ENCODE data around the gene SLC27A1. TPM values are rescaled to one million over a fixed set of nuclear protein-coding genes. Genes with fewer than 3 reads are reported as not detected.
"Not testable (repeated sequence)": the region's sequence is repeated elsewhere in the genome, so short reads cannot be mapped to it uniquely, and the experiment has no call there.

Gene SLC27A1
- total RNA-seq, 2 experiments from 2014 or later: 4.5 to 4.8 TPM

GRCh38 chr19:17460372-17461230 is 9.7 kb upstream of the SLC27A1 start, which contains the start of gene NXNL1:
Gene NXNL1, minus strand, starts transcription at chr19:17460926. Its CDS starts 57 bp downstream, at chr19:17460869.
- H3K27me3 Mint-ChIP-seq: peaks cover 23% of the 10 kb centered on the region
- no peak for DNase-seq
- H3K27ac Mint-ChIP-seq: no peak within 1 kb of the TSS
- no peaks in the 10 kb centered on the region for H3K9me3 Mint-ChIP-seq
- H3K4me3 Mint-ChIP-seq: no peak within 1 kb of the TSS
- intact Hi-C loops (cut with micrococcal nuclease): no loop called here
- ChIA-PET POLR2A (no interaction called here), CTCF (interaction anchor here (0.7 kb wide), 1 partner anchor 38 kb away, joined by 3 read pairs; no protein-coding TSS in a partner anchor)
- no peaks in the 10 kb centered on the region for H3K36me3 Mint-ChIP-seq
- H3K4me1 Mint-ChIP-seq (ENCODE audit: low read depth): no peaks in the 10 kb centered on the region

GRCh38 chr19:17466487-17466850 is 3.9 kb upstream of the SLC27A1 start:
- no peak overlapping the region for H3K4me3 Mint-ChIP-seq
- H3K27me3 Mint-ChIP-seq: no peaks in the 10 kb centered on the region
- peaks cover 18% of the 10 kb centered on the region for H3K4me1 Mint-ChIP-seq (ENCODE audit: low read depth)
- H3K9me3 Mint-ChIP-seq: no peaks in the 10 kb centered on the region
- POLR2A ChIA-PET: no interaction called here
- DNase-seq: no peak
- CTCF ChIA-PET: interaction anchor here (0.6 to 4.1 kb wide), 18 partner anchors 9 to 466 kb away, joined by 3 to 23 read pairs (median 5); partner anchors contain the start of genes CCDC124, DDA1 and MVB12A
- no peaks in the 10 kb centered on the region for H3K36me3 Mint-ChIP-seq
- no peak overlapping the region for H3K27ac Mint-ChIP-seq
- intact Hi-C loops (cut with micrococcal nuclease): loop anchor here (1.0 to 5.0 kb wide), 3 partner anchors 16 to 129 kb away; partner anchors contain the start of gene GTPBP3

- CTCF ChIA-PET: interaction anchor here (0.6 to 4.1 kb wide), 11 partner anchors 19 to 158 kb away, joined by 3 to 23 read pairs (median 4); partner anchors contain the start of genes DDA1 and TMEM221
- Mint-ChIP-seq H3K27ac (no peak overlapping the region), H3K27me3 (no peaks in the 10 kb centered on the region), H3K36me3 (no peaks in the 10 kb centered on the region), H3K4me3 (no peak overlapping the region), H3K9me3 (no peaks in the 10 kb centered on the region), H3K4me1 (ENCODE audit: low read depth) (peaks cover 18% of the 10 kb centered on the region)
- POLR2A ChIA-PET: no interaction called here
- intact Hi-C loops (cut with micrococcal nuclease): loop anchor here (5.0 kb wide), 1 partner anchor 130 kb away; the partner anchor contains the start of gene GTPBP3
- DNase-seq: no peak
Observed at GRCh38 chr19:17467471-17468301, 2.6 kb upstream of the SLC27A1 start.

GRCh38 chr19:17468302-17469091 is 1.8 kb upstream of the SLC27A1 start:
- CTCF ChIA-PET: interaction anchor here (0.7 to 1.4 kb wide), 4 partner anchors 20 to 74 kb away, joined by 3 to 4 read pairs (median 4); partner anchors contain the start of genes BST2, PGLS and TMEM221
- H3K27ac Mint-ChIP-seq: no peak overlapping the region
- peak overlapping the region; percentile 90 for H3K4me3 Mint-ChIP-seq
- no peaks in the 10 kb centered on the region for H3K27me3 Mint-ChIP-seq
- no peaks in the 10 kb centered on the region for H3K9me3 Mint-ChIP-seq
- no peaks in the 10 kb centered on the region for H3K36me3 Mint-ChIP-seq
- intact Hi-C loops (cut with micrococcal nuclease): loop anchor here (5.0 kb wide), 1 partner anchor 131 kb away; the partner anchor contains the start of gene GTPBP3
- POLR2A ChIA-PET: interaction anchor here (0.5 kb wide), 1 partner anchor 63 kb away, joined by 3 read pairs; the partner anchor contains the start of gene BST2
- H3K4me1 Mint-ChIP-seq (ENCODE audit: low read depth): peaks cover 25% of the 10 kb centered on the region
- no peak for DNase-seq

GRCh38 chr19:17469092-17469480 is 1.2 kb upstream of the SLC27A1 start:
- DNase-seq: no peak
- Mint-ChIP-seq H3K36me3 (no peaks in the 10 kb centered on the region), H3K4me3 (peak overlapping the region; percentile 90), H3K27ac (peak overlapping the region; percentile 45), H3K27me3 (no peaks in the 10 kb centered on the region), H3K9me3 (no peaks in the 10 kb centered on the region), H3K4me1 (ENCODE audit: low read depth) (peaks cover 25% of the 10 kb centered on the region)
- intact Hi-C loops (cut with micrococcal nuclease): loop anchor here (5.0 kb wide), 1 partner anchor 132 kb away; the partner anchor contains the start of gene GTPBP3
- ChIA-PET POLR2A (interaction anchor here (0.5 kb wide), 1 partner anchor 64 kb away, joined by 3 read pairs; the partner anchor contains the start of gene BST2), CTCF (interaction anchor here (0.7 to 1.1 kb wide), 2 partner anchors 42 to 64 kb away, joined by 4 read pairs; partner anchors contain the start of genes BST2 and PGLS)

GRCh38 chr19:17469481-17470067 is 750 bp upstream of the SLC27A1 start:
- Mint-ChIP-seq H3K36me3 (no peaks in the 10 kb centered on the region), H3K27ac (peak overlapping the region; percentile 76), H3K4me3 (peak overlapping the region; percentile 90), H3K27me3 (no peaks in the 10 kb centered on the region), H3K9me3 (no peaks in the 10 kb centered on the region), H3K4me1 (ENCODE audit: low read depth) (peaks cover 25% of the 10 kb centered on the region)
- ChIA-PET POLR2A (no interaction called here), CTCF (interaction anchor here (0.7 to 1.1 kb wide), 2 partner anchors 42 to 64 kb away, joined by 4 read pairs; partner anchors contain the start of genes BST2 and PGLS)
- intact Hi-C loops (cut with micrococcal nuclease): loop anchor here (1.0 to 5.0 kb wide), 4 partner anchors 27 to 132 kb away; partner anchors contain the start of gene GTPBP3
- peak; percentile 95 for DNase-seq

GRCh38 chr19:17471410-17472125 is 1.2 kb downstream of the SLC27A1 start:
- ChIA-PET POLR2A (interaction anchor here (0.9 kb wide), 1 partner anchor 40 kb away, joined by 3 read pairs; the partner anchor contains the start of gene PGLS), CTCF (interaction anchor here (0.8 to 6.2 kb wide), 3 partner anchors 21 to 25 kb away, joined by 3 to 29 read pairs (median 3); partner anchors contain the start of gene TMEM221)
- Mint-ChIP-seq H3K27ac (no peak overlapping the region), H3K9me3 (no peaks in the 10 kb centered on the region), H3K27me3 (no peaks in the 10 kb centered on the region), H3K4me3 (peak overlapping the region; percentile 90), H3K4me1 (ENCODE audit: low read depth) (peaks cover 21% of the 10 kb centered on the region), H3K36me3 (no peaks in the 10 kb centered on the region)
- intact Hi-C loops (cut with micrococcal nuclease): loop anchor here (2.0 kb wide), 3 partner anchors 41 to 103 kb away; no protein-coding TSS in a partner anchor
- no peak for DNase-seq

GRCh38 chr19:17473041-17473440 is 2.7 kb downstream of the SLC27A1 start:
- no peak overlapping the region for H3K27ac Mint-ChIP-seq

GRCh38 chr19:17475011-17475540 is 4.8 kb downstream of the SLC27A1 start:
- H3K27me3 Mint-ChIP-seq; intact Hi-C loops (cut with micrococcal nuclease); H3K9me3 Mint-ChIP-seq; H3K27ac Mint-ChIP-seq; H3K4me3 Mint-ChIP-seq; H3K36me3 Mint-ChIP-seq; DNase-seq; POLR2A ChIA-PET: not testable (repeated sequence)
- CTCF ChIA-PET: interaction anchor here (0.8 to 6.2 kb wide), 2 partner anchors 21 to 34 kb away, joined by 3 to 29 read pairs; no protein-coding TSS in a partner anchor
- peaks cover 12% of the 10 kb centered on the region for H3K4me1 Mint-ChIP-seq (ENCODE audit: low read depth)

More at GRCh38 chr19:17473041-17473440, 2.7 kb downstream of the SLC27A1 start:
- H3K9me3 Mint-ChIP-seq: no peaks in the 10 kb centered on the region
- no peaks in the 10 kb centered on the region for H3K27me3 Mint-ChIP-seq
- H3K36me3 Mint-ChIP-seq: no peaks in the 10 kb centered on the region
- intact Hi-C loops (cut with micrococcal nuclease): loop anchor here (2.0 kb wide), 1 partner anchor 102 kb away; no protein-coding TSS in a partner anchor
- H3K4me1 Mint-ChIP-seq (ENCODE audit: low read depth): peaks cover 21% of the 10 kb centered on the region
- CTCF ChIA-PET: interaction anchor here (6.2 kb wide), 1 partner anchor 23 kb away, joined by 29 read pairs; no protein-coding TSS in a partner anchor
- no peak overlapping the region for H3K4me3 Mint-ChIP-seq
- peak; percentile 45 for DNase-seq
- POLR2A ChIA-PET: no interaction called here

All from activated CD4-positive, alpha-beta memory T cell treated with anti-CD3 and anti-CD28 coated beads for 36 hours (primary cell).